G401.6 (cell line): ENCODE measurements around the gene KLHL25.

Experiments used
- FAIRE-seq: peaks from 2 replicates; lab custom pipeline; 2012; peaks lifted over from hg19 to GRCh38; lab: Jason Lieb, UNC

Gene KLHL25

DNA sequence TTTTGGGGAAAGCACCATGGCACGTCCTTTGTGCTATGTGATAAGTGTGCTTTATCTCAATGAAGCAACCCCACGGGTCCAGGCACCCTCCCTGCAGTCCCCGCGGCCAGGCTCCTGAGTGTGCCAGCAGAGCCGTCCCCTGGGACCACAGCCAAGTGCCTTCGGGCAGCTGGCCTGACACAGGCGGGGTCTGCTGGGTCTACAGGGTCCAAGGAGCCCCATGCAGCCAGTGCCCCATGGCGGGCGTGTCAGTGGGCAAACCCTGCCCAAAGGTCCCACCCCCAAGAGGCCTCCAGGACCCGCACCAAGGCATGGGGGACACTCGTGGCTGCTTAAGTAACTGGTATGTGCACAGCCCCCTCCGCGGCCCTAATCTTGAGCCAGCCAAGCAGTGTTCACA lies 35.3 kb downstream of the KLHL25 start:
- no peak for FAIRE-seq

DNA sequence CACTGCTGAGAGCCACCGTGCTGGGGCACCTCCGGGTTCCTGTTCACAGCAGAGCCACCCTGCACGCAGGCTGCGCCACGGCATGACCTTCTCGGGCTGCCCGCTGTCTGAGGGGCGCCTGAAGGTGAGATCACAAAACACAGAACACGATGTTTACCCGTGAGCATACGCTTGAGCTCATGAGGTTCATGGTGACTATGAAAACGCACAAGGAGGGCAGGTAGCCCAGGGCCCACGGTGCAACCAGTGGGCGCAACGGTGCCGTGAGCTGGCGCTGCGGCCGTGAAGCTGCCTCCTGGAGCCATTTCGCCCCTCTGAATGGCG lies 36.1 kb downstream of the KLHL25 start:
- FAIRE-seq, result no peak

DNA sequence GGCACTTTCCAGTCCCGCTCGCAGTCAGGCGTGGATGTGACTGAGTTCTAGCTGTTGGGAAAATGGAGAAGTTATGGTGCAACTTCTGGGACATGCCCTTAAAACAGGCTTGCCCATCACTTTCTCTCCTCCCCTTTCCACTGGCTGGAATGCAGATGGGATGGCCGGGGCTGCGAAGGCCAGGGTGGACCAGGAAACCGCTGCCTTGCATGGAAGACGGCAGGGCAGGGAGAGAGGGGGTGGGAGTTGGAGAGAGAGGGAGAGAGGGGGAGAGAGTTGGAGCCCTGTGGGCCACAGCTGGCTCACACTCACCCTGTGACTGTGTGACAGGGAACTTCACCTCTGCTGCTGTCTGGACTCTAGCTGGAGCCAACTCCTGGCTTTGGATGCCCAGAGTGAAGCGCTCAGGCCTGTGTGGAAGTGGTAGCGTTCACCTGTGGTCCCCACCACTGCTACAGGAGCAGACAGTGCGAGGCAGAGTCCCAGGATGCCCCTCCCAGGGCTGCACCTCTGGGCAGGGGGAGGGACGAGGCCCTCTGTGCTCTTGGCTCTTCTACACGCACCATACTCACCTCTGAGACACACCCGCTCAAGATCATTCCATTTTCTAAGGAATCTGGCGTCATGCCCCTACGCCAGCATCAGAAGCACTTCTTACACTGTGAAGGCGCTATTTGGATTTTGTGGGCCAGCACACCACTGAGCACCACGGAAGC lies 36.6 kb downstream of the KLHL25 start:
- FAIRE-seq, result no peak

DNA sequence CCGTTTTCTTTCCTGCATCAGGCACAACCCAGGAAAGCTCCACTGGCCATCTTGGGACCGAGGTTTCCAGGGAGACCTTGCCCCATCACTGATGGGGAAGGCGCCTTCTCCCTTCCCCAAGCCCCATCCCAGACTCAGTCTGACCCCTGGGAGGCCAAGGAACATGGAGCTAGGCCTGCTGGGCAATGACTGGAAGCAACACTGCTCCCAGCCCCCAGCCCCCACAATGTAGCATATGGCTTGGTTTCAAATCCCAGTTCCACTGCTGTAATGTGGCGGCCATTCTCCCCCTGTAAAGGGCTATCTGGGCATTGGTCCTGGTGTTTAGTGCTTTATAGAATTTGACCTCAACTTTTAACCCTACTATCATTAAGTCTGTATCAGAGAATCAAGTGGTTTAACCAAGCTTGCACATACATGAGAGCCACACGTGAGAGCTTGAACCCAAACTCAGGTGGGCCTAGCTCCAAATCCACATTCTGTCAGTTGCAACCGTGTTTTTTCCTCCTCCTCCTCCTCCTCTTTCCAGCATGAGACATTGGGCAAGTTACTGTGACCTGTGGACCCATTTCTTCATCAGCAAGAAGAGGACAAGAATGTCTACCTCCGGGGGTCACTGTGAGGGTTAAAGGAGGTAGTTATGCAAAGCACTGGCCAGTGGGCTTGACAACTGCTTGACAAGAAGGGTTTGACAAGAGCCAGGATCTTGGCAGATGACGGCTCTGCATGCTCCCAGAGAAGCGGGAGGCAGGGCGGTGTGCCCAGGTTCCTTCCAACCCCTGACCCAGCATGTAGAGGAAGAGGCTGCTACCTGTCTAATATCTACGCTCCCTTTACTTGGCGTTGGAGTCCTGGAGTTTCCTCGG lies 37.4 kb downstream of the KLHL25 start:
- FAIRE-seq, result no peak

DNA sequence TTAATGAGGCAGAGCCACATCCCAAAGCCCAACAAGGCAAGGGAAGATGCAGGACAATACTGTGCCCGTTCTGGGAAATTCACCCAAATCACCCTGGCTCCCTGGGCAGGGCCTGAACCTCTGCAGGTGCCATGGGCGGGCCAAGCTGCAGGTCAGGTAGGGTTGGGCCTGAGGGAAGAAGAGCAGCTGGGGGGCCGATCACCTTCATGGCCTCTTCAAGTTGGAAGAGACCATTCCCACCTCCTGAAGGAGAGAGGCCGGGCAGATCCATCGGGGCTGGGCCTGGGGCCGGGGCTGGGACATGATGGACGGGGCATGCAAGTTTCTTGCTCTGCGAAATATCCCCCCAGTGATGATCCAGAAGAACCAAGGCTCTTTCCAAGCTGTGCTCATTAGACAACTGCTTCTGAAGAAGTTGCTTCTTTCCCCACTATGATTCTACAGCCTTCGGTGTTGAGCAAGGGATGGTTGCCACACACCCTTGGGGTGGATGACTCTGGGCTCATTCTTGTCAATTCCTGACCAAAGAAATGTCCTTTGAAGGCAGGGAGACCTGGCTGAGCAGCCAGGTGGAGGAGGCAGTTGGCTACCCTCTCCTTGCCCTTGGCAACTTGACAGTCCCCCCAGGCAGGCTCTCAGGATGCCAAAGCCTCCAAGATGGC lies 38.2 kb downstream of the KLHL25 start:
- FAIRE-seq, result no peak

DNA sequence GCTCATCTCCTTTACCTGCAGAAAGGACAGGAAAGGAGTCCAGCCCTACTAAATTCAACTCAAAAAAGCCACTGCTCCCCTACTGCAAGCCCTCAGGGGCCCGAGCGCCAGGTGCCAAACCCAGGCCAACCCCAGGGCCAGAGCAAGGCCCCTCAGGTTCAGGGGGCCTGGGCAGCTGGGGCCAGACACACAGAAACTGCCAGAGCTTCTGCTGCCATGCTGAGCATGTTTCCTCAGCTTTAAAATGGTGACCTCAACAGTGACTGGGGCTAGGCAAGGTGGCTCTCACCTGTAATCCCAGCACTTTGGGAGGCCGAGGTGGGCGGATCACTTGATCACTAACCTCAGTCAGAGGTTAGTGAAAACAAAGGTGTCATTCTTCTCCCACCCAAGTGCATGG lies 38.8 kb downstream of the KLHL25 start:
- no peak for FAIRE-seq

DNA sequence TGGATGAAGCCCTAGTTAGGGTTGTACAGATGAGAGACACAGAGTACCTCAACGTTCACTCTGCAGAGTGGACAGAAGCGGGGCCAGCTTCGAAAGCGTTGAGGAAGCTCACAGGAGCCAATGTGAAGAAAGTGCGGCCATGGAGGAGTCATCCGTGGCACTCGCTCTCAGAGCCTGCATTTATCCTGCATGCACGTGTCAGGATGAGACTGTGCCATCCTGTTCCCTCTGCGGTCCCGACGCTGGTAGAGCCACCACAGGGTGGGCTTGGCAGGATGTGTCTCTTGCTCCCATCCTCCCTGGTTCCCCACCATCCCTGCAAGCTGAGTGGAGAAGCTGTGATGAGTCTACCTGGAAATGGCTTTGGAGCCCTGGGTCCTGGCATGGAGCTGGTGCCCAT lies 39.3 kb downstream of the KLHL25 start:
- no peak for FAIRE-seq

DNA sequence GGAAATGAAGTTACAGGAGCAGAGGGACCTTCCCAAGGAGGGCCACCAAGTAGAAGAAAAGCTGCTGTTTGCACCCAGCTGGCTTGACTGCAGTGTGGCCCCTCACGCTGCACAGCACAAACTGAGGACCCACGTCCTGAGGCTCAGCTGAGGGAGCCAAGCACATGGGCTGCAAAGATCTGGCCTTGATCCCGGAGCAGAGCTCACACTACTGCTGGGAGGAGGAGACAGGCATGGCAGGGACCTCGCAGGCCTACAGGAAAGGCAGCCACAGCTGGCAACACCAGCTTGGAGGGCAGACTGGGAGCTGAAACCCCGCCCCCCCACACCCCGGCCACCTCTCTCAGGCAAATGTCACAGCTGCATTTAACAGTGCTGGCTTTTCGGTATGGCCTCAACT lies 39.7 kb downstream of the KLHL25 start:
- FAIRE-seq, result no peak

DNA sequence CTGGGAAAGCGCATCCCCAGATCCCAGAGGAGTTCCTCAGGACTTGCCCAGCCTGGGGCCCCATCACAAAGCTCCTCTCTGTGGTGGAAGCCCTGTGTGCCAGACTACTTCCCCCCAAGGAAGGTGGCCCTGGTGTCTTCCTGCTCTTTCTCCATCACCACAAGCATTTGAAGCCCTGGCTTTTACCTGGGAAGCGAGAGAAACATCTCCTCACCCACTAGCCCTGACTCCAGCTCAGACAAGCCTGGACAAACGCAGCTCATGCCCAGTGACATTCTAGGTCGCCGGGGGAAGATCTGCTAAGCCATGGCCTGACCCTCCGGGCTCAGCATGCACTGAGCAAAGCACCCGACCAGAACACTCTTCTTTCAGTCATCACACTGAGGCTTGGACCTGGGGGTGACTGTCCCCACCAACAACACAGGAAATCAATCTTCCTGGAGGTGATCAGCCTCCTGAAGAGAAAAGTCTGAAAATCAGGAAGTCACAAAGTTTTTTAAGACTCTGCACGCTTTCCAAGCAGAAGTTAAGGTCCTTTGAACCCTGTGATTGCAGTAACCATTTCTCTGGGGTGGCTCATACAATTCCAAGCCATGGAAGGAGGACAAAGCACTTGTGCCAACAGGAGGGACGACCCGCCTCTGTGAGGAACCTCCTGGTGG lies 40.8 kb downstream of the KLHL25 start:
- no peak for FAIRE-seq

DNA sequence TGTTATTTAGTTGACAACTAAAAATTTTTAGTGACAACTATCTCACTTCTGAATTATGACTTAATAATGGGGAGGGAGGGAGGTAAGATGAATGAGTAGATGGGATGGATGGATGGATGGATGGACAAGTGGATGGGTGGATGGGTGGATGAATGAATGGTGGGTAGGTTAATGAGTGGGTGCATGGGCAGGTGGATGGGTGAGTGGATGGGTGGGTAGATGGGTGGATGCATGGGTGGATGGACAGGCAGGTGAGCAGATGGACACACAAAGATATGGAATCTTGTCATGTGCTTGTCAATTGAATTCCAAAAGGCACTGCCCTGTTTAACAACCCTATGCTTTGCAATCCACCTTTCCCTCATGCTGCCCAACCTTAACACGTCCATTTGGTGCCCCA lies 41.5 kb downstream of the KLHL25 start:
- no peak for FAIRE-seq

DNA sequence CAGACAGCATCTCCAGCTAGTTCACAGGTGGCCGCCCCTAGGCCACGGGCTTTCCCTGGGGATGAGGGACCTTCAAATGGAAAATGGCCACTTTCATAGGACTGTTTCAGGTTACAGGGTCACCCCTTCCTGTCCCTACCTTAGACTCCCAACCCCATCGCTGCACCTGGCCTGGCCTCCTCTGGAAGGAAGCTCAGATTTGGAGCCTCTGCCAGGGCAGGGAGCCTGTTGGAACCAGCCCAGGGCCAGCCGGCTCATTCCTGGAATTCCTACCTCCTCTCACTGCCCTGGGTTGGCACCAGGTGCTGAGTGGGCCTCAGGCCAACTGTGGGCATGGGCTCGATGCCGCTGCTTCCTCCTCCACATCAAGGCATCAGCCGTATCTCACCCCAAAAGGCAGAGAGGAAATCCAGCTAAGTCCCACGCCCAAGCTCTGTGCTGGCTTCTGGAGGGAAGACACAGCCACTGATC lies 42.2 kb downstream of the KLHL25 start:
- FAIRE-seq, result no peak

DNA sequence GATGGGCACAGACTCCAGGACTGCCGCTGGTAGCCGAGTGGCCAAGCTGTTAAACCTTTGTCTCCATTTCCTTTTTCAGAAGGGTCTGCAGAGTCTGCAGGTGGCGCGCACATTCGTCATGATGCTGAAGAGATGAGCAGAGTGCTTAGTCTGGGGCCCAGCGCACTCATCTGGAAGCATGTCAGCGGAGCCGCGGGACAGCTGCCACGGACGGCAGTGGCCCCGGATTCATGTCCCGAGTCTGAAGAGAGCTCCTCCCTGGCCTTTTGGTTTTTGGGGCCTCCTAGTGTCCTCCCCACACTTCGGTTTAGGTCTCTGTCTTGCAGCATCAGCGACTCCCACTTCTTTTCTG lies 42.6 kb downstream of the KLHL25 start:
- FAIRE-seq, result no peak

DNA sequence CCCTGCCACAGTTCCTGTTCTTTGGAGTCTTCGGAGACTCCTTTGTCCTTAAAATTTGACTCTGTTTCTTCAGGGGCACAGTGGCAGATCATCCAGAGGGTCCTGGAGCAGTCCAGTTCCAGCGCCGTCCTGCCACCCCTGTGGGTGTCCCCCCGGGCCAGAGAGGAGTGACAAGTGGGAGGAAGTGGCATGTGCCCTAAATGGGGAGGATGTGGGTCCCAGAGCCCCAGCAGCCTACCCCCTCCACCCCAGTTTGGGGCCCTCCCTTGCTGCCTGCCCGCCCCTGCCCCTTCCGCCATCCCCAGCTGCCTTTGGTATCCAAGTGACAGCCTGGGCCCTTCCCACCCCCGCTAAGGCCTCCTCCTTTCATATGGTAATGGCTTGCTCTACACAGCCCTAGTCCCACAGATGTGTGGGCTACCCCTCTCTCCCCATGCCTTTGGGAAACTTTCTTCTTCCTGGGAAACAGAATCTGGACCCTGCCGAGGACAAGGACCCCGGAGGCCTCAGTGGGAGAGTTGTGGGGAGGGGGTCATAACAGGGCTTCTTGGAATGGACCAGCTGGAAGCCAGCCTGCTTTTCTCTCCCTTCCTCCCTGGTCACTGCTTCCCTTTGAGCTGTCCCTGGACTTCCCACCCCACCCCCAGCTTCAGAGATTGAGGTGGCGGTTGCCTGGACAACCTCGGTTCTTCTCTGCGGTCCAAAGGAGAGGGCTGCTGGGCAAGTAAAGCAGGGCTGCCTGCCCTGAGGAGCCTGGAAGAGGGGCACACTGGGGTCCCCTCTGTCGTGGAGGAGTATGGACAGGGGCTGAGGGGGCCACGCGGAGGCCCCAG lies 43.2 kb downstream of the KLHL25 start:
- no peak for FAIRE-seq

DNA sequence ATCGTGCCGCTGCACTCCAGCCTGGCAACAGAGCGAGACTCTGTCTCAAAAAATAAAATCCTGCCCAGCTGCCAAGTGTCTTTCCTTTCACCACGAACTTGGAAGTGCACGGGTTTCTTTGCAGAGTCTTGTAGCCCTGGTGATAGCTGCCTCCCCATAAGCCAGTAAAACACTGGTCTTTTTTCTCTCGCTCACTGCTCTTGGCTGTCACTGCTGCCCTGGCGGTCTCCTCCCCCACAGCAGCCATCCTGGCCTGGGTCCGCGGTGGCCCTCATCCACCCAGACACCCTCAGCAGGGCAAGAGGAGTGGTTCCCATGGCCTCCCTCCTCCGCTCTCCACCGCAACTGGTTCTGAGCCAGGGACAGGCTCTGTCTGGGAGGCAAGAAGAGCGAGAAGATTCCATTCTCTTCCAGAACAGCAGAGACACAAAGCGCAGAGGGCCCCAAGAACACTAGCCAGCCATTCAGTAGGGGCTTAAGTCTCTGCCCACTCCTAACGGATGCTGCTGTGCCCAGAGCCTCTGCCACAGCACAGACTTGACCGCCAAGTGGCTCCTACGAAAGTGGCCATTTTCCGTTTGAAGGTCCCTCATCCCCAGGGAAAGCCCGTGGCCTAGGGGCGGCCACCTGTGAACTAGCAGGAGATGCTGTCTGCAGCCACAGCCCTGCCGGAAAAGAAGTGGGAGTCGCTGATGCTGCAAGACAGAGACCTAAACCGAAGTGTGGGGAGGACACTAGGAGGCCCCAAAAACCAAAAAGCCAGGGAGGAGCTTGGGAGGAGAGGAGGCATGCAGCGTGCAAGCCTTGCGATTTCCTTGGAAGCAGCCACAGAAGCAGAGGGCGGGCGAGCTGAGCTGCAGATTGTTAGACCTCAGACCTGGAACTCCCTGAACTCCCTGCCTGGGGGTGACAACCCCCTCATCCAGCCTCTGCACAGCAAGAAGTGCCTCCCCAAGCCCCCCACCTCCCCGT lies 44.1 kb downstream of the KLHL25 start:
- FAIRE-seq, result no peak

DNA sequence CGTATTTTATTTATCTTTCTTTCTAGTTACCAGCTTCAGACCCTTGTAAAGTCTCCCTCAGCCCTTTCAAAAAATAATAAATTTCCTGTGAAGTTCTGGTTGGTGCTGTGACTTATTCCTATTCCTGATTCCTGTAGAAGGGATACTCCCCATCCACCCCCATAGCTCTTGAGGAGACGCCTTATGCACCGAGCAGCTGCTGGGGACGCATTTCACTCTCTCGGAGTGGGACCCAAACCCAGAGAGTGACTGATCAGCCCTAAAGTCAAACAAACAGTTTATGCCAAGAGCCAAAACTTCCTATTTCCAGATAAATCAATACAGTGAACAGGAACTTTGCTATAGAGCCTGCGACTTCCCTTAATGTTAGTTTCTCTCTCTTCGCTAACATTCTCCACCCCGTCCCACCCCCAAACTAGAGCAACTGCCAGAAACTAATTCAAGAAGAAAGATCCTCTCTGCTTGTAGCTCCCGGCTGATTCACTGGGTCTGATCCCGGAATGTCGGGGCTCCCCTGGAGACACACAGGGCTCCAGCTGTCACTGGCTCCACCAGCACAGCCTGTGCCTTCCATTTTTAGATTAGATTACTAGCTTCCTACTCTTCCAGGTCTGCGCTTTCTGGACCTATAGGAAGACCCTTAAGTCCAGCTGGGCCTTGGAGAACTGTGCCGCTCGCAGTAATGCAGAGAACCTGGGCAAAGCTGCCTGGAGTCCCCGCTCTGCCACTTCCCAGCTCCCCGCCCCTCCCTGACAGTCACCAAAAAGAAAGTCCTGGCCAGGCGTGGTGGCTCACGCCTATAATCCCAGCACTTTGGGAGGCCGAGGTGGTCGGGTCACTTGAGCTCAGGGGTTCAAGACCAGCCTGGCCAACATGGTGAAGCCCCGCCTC lies 45.2 kb downstream of the KLHL25 start:
- no peak for FAIRE-seq

DNA sequence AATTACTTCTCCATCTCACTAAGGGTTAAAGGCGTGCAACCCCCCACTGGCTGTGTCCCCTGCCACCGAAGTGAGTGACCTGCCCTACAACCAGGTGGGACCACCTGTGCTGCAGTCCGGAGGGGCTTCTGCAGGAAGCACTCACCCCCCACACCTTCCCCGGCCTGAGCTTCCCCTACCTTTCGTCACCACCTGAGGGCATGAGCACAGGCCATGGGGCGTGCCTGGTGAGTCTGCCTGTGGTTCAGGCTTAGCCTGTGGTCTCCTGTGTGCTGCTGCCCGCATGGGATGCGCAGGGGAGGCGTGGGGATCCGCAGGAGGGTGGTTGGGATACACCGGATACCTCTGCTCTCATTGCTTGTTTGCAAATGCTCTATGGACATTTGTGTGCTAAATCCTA lies 46.0 kb downstream of the KLHL25 start:
- no peak for FAIRE-seq

DNA sequence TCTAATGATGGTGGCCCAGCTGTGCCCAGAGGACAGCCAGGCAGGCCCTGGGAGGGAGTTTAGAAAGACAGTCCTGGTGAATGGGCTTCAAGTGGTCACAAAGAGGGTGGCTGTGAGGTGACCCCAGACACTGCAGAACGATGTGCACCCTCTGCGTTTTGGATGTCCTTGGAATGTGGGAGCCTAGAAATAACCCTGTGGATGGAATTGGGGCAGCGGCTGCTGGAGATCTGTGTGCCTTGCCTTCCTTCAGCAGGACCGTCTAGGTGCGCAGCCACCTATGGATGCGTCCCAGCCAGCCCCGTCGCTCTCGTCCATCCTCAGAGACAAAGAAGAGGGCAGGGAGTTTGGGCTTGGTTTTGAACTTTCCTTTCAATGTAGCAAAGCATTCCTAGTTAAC lies 46.5 kb downstream of the KLHL25 start:
- no peak for FAIRE-seq

DNA sequence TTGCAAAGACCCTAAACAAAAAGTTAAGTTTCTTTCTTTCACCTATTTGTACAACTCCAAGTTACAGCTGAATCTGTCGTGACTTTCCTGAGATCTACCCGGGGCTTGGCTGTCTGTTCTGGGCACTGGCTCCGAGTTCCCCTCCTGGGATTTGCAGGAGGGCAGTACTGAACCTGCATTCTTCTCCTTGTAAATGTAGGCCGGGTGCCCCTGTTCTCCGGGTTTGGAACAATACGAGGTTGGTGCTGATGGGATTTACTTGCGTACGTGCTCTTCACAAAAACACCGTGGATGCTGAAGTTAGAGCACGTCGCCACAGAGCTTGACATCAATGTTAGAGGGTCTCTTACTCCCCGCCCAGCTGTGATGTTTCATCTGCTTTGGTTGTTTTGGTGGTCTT lies 48.1 kb downstream of the KLHL25 start:
- no peak for FAIRE-seq

DNA sequence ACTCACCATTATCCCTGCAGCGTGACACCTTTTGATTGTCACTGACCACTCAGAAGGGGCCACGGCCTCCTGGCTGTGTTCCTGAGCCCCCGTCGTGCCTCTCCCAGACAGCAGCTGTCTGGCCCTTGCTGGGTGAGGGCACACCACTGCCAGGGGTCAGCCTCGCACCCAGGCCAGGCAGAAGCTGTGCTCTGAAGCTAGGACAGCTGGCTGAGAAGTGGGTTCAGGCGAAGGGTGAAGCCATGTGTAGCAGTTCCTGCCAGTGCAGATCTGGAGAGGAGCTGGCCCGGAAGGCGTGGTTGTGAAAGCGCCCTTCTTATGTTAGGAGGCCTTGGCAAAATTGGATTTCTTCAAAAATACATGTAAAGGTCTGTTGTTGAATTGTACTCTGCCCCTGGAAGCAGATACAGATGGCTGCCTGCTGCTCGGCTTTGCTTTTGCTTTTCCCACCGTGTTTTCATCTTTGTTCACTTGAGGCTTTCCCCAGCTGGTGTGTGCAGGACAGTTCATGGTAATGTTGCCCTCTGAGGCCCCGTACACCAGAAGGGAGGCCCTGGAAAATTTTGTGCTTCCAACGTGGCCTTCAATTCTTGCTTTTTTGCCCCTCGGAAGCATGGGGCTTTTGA lies 49.1 kb downstream of the KLHL25 start:
- FAIRE-seq, result no peak
